ENCODE results near the gene MBD5.

GRCh38 chr2:148027822-148028221 lies 6.9 kb downstream of the MBD5 start:
- TF ChIP-seq CREB1 (IDR thresholded peaks at IDR 0.05; ENCODE audit: low read depth): no peak
- no peak for TF ChIP-seq TAF1 (IDR thresholded peaks at IDR 0.05; ENCODE audit: low read depth)
- no peak for TF ChIP-seq EGR1 (IDR thresholded peaks at IDR 0.05)
- no peak for TF ChIP-seq YY1 (IDR thresholded peaks at IDR 0.05; ENCODE audit: low read depth)
- TF ChIP-seq CEBPB (IDR thresholded peaks at IDR 0.05): no peak
- TF ChIP-seq NFIC (IDR thresholded peaks at IDR 0.05): no peak
- no peak for TF ChIP-seq REST (IDR thresholded peaks at IDR 0.05; ENCODE audit: low read depth)
